Measurements from ENCODE around the gene NAP1L4. TPM values are rescaled to one million over a fixed set of nuclear protein-coding genes. Genes with fewer than 3 reads are reported as not detected.
A peak's percentile ranks its signal among the peaks of the same experiment; 100 is the strongest.

The NAP1L4 gene
- total RNA-seq, 1 donor from 2014 or later: 162 TPM

DNA sequence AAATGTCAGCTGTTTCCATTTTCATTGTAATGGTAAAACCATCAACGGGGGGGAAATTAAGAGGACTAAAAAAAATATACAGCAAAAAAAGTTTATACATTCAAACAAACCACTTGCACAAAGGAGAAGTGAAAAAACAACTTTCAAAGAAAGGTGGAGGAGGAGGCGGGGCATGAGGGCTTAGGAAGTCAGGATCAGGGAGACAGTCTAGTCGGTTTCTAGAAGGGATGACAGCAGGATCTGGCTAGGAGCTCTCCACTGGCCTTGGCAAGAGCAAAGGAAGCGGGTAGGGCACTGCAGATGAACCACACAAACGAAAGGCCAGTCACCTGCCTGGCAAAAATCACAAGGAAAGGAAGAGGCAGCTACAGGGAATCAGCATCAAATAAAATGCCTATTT, 31.0 kb downstream of the NAP1L4 start:
- DNase-seq (ENCODE audit: low read depth, low spot score): no peak

DNA sequence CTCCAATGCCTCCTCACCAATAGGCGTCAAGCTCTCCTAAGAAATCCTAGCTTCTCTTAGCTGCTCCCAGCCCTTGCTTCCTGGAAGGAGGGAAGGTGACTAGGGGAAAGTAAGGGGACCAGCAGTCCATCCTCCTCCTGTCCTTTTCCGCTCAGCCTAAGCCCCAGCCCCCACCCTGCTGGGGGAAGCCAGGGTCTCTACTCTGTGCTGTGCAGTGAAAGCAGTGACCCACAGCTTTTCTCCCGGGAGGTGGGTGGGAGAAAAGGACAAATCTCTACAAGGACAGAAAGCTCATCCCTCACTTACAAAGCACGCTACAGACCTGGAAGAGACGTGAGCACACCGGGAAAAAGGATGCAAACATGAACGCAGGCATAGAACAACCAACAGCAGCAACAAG, 32.0 kb downstream of the NAP1L4 start:
- no peak for DNase-seq (ENCODE audit: low read depth, low spot score)

DNA sequence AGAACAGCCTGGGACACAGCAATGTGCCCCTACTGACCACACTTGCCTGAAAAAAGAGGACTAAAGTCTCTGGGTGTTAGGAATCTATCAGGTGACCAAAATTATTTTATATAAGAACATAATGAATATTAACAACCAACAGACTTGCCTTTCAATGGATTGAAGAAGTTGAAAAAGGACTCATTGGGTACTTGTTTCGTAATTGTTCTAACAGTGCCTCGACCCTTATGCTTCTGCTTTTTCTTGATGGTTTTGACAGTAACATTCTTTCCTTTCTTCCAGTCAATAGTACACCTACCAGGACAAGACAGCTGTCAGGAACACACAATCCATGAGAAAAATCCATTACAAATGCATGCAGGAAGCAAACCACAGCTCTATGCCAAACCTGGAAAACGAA, 33.9 kb downstream of the NAP1L4 start:
- DNase-seq (ENCODE audit: low read depth, low spot score): no peak

DNA sequence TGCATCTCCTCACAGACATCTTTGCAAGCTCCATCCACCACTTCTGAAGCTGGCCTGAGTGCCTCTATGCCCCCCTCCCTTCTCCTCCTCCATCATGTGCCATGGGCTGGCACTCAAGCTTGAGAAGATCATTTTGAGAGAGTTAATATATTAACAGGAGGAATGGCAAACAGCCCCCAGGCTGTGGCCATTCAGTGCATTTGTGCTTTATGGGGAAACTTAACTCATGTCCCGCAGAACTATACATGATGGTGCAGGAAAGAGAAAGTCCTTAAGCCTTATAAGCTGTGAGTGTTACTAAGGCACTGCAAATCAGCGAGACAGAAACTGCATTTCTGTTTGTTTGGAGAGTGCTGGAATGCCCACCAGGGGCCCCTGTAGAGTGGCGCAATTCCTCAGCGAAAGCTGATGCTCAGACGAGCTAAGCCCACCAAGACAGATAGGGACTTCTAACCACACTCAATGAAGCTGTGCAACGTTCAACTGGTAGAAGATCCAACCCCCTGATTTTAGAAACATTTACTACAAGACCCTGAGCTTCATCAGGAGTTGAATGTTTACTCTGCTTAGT, 36.1 kb downstream of the NAP1L4 start:
- DNase-seq (ENCODE audit: low read depth, low spot score): no peak

DNA sequence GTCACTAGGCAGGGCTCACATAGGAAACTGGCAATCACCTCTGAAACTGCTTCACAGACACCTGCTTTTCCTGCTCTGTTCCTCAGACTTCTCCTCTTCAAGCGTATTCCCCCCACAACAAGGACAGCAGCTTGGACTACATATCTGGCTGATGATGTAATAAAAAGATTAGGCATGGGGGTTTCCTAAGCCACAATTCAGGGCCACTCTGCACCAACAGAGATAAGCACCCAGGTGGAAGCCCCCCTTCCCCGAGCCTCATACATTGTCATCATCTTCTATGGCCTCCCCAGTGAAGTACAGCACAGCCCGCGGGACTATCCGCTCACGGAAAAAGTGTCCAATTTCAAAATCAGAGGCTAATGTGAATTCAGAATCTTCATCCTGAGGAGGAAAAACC, 37.9 kb downstream of the NAP1L4 start:
- no peak for DNase-seq (ENCODE audit: low read depth, low spot score)

DNA sequence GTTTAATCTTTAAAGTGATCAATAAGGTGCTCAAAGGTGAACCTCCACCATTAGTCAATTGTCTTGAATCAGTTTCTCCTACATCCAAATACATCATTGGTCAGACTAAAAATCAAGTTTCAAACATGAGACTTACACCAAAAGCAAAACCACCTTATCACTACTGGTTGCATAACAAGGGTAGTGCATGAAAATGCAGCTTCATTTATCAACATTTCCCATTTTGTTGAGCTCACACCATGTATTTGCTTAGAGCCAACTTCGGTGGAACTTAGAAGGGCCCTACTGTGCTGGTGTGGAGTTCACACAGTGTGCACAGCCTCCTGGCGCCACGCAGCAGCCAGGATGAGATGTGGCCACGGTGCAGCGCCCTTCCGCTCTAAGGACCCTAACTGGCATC, 39.8 kb downstream of the NAP1L4 start:
- no peak for DNase-seq (ENCODE audit: low read depth, low spot score)

DNA sequence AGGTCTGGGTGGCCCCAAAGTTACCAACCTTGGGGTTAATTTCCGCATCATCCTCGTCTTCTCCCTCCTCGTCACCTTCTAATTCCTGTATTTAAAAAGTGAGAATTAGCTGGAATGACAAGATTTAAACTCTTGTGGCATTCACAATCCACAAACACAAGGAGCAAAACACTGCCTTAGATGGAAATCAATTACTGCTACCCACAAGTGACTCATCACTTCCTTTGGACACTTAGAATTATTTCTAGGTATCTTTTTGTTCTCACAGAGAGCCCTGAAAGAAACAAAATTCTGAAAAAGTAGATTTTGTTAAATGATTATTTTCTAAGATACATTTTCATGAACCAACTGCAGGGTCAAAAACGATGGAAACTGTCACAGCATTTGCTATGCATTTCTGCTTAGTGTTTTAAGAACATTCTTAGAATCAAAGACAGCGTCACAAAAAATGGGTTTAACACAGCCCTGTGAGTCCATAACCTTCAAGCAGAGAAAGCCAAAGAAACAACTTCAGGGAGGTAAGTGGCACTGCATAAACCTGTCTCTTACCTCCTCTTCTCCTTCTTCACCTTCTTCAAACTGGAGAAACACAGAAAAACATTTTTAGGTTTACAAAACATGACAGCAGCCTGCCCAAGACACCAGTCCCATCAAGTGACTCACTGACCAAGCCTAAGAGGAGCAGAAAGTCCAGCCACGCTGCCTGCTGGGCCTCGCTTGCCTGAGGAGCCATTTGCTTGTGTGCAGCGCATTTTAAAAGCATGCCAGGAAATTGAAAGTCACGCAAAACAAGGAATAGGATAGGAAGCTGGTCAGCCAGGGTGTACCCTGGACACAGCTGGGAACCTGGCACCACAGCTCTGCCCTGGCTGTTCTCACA, 40.7 kb downstream of the NAP1L4 start:
- DNase-seq (ENCODE audit: low read depth, low spot score): no peak

DNA sequence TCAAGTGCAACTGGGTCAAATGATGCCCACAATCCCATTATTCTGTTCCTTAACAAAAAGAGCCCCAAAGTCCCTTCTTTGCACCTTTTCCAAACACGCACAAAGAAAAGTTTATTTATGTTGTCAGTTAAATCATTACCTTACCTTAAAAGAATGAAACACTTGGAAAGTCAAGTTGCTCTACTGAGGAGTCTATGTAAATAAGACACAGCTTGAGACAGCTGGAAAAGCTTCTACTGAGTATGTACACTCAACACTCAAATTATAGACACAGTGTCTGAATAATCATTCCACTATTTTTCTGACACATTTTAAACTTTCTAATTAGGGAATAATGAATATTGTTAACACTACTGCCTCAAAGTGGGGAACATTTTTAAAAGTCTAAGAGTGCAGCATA, 41.3 kb downstream of the NAP1L4 start:
- no peak for DNase-seq (ENCODE audit: low read depth, low spot score)

DNA sequence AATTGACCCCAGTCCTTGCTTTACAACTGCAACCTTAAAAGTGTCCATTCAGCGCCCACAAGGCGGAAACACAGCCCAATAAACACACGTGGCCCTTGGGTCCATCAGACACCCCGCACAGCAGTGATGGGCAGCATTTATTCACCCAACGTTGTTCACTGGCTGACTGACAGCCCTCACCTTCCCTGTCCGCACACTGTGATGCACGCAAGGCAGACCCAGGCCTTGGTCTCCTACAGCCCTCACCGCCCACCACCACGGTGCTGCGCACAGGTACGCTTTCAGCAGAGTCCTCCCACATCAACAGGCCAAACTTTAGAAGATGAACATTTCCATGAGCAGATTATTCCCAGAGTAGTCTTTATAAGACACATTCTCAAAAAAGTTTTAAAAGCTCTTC, 42.2 kb downstream of the NAP1L4 start:
- no peak for DNase-seq (ENCODE audit: low read depth, low spot score)

DNA sequence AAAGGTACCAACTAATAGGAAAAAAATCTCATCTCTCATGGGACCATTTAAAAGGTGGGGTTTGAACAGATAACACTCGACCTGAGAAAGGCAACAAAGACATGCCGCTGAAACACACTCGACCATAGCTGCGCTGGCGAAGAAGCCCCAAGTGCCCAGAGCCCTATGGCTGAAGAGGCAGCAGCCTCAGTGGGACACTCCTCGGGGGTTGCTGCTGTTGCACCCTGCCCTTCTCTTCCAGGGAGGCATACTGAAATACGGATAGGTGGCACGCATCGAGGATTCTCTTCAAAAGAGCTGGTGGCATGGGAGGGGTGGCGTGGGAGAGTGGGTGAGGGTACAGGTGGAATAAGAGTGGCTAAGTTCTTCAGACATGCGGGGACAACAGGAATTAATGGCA, 44.4 kb downstream of the NAP1L4 start:
- no peak for DNase-seq (ENCODE audit: low read depth, low spot score)

DNA sequence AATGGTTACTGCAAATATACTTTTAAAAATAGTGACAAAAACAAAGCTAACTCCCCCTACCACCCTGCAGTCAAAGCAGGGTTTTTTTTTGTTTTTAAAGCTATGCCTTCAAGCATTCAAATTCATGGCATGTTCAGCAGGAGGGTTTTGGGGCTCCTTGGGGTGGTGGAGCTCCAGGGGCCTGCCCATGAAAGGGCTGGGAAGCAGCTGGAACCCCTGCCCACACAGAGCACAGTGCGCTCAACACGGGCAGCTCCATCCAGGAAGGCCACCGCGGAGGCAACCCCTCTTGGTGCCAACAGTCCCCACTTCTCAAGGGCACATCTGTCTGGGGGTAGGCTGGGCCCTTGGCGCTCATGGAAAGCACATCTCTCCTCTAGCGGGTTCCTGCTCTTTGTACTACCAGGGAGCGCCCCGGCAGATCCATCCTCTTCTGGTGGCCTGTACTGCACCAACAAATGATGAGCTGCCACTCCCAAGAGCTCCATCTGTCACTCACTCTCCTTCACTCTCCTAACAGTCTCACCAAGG, 46.3 kb downstream of the NAP1L4 start:
- DNase-seq (ENCODE audit: low read depth, low spot score): no peak

DNA sequence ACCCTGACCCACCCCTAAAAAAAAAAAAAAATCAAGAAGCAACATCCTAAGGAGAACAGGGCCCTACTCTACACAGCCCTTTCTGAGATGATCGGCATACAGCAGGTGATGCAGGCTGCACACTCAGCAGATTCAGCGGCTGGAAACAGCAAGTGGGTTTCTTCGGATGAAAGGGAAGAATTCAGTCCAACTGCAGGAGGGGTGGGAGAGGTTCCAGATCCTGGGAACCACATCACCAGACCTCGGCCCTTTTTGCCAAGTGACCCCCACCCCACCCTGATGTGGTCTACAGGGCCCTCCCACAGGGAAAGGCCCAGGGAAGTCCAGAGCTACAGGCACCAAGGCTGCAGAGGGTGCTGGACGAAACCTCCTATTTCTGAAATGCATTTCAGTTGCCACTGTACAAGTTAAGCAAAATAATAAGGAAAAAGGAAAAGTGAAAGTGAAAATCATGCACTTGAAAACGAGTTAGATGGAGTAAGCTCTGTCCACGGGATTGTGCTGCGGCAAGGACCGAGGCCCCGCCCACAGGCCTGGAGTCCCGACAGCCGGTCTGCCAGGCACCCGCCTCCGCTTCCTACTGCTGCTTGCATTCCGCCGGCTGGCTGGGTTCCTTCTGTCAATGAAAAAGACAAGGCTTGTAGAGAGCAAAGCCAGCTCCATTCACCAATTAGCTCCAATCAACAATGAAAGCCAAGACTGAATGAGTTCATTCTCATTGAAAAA, 46.9 kb downstream of the NAP1L4 start:
- DNase-seq (ENCODE audit: low read depth, low spot score): peak; percentile 64

DNA sequence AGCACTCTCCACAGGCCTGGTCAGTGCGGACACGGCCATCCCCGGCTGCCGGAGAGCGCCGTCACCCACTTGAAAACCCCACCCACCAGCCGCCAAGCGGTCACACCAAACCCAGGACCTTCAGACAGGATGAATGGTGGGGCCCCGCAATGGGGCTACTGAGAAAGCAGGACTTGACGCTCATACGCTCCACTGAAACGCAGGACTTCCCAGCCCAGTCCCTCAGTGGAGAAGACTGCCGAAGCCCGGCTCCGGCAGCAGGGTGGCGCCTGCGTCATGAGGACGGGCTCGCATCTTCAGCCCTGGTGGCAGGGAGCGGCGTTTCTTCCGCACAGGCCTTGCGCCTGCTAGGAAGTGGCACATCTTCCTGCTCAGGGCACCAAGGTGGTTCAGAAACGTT, 47.6 kb downstream of the NAP1L4 start:
- DNase-seq (ENCODE audit: low read depth, low spot score): no peak

DNA sequence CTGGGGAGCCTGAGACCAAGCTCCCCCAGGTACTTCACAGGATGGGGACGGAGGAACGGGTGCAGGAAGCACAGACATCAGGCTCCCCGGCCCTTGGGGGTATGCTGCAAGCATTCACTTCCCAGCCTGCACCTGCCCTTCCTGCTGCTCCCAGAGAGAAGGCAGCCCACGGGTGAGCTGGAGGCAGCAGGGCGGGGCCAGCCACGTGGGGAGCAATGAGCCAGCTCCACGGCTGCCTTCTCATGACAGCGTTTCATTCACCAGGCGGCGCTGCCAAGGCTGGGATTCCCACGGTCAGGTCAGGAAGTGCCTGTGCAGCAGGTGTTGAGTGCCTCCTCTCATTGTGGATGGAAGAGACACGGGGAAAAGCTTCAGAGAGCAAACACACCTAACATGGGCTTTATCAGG, 48.4 kb downstream of the NAP1L4 start:
- no peak for DNase-seq (ENCODE audit: low read depth, low spot score)

DNA sequence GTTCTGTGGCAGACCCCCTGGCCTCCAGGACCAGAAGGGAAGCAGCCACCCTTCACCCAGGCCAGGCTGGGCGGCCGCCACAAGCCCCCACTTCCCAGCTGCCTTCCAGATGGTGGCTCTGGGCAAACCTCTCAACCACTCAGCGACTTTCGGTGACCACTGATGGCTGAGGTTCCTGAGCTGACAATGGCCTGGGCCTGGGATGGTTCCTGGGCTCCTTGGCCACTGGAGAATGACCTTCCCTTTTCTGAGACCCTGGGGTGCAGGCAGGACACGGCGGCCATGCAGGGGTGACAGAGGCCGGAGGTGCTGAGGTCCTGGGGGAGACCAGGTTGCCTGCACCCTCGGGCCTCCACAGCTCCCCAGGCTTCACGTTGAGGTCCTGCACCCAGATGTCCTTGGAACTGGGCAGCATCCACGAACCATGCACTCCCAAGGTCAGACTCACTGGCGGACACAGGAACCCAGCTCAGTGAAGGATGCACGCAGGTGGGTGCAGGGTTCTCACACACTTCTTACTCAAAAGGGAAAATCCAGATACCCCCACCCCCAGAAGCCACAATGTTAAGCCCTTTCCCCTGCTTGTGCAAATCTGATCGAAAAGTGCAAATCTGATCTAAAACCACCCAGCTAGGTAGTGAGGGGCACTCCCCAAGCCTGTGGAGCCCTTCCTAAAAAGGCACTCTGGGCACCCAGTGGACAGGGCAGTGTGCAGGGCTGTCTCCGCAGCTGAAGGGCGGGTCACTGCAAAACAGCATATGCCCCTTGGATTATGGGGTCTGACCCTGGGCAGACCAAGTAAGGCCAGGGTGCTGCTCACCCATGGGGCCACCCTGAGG, 49.0 kb downstream of the NAP1L4 start:
- DNase-seq (ENCODE audit: low read depth, low spot score): no peak

DNA sequence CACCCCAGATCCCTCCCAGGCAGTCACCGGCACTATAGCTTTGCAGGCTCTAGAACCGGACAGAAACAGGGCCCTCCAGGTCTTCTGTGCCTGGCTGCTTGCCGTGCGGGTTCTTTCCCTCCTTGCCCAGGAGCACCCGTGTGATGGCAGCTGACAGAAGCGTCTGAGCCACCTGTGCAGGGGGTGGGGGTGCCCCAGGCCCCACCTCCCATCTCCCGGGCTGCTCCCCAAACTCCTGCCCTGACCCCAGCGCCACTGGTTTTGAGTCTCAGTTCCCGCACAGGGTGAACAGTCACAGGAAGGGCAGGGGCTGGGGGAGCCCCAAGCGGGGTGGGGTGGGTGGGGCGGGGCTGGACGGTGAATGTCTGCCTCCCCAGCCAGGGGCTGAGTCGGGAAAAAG, 49.7 kb downstream of the NAP1L4 start:
- DNase-seq (ENCODE audit: low read depth, low spot score): no peak

DNA sequence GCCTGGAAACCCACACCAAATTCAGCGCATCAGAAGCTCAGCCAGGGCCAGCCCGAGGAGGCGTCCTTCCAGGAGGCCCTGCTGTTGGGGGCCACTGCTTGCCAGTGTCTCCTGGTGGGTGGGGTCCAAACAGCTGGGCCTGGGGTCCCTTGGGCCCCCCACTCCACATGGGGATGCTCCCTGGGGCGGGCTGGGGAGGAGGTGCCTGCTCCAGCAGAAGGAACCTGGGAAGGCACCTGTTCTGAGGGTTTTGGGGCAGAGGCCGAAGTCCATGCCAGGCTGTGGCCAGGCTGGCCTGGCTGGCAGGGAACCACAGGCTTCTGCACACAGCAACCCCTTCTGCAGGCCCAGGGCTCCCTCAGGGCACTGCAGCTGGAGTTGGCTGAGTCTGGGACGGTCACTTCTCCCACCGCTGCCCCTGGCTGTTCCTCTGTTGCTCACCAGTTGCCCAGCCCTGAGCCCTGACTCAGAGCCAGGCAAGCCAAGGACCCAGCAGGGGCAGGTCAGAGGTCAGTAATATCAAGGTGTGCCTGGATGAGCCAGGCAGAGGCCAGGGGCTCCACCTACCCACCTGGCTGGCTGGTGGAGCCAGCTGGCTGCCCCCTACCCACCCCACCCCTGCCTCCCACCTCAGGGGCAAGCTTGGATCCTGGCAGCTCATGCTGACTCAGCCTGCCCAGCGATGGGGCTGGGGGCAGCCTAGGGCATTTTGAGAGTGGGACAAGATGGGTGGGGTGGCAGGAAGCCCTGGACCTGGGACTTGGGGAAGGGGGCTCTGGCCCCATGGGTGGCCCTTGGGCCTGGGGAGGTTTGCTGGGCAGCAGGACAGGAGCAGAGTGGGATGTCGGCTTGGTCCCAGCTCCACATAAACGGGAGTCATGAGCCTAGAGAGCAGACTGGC, 51.0 kb downstream of the NAP1L4 start:
- no peak for DNase-seq (ENCODE audit: low read depth, low spot score)

DNA sequence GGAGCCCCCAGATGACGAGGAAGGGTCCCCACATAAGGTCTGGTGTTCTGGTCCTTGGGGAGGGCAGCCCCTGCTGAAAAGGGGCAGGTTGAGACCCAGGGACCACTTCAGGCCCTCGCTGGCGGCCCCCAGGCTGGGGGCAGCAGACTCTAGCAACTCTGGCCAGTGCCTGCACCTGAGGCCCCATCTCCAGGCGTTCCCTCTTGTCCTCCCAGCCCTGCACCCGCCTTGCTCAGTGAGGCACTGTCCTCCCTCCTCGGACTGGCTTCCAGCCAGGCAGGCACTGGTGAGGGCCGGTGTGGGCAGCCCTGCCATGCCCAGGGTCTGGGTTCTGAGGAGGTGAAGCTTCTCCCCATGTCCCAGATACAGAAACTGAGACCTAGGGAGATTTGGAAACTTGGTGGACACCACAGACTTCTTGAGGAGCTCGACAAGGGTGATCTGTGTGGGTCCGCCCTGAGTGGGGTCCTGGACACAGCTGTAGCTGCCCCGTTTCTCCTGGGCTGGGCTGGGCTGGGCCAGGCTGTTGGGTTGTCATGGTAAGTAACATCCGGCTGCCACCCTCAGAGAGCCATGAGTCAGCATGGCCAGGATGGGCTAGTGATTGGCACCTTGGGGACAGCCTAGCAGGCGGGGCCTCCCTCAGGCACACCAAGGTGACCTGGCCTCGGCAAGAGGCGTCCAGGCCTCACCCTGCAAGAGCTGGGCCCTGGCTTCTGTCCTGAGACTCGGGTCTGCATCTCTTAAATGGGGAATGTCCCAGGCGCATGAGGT, 51.8 kb downstream of the NAP1L4 start:
- DNase-seq (ENCODE audit: low read depth, low spot score): no peak

Data from pulmonary artery endothelial cell (primary cell).